Testis (tissue), 3 donors: ENCODE results near the gene CKS1B. TPM values are rescaled to one million over a fixed set of nuclear protein-coding genes. Genes with fewer than 3 reads are reported as not detected.

Source experiments
- DNase-seq: peaks from one replicate; pipeline ENCODE4 v3.0.0-alpha.2; 2019
- H3K27ac ChIP-seq, 2 donors: fragments of 200-600 bp; sonication (generic); one replicate each; pipeline ENCODE4 v1.5.1; 2019
- H3K27me3 ChIP-seq: fragments of 200-600 bp; sonication (generic); one replicate; pipeline ENCODE4 v1.5.1; 2019
- H3K36me3 ChIP-seq: fragments of 200-600 bp; sonication (generic); one replicate; pipeline ENCODE4 v1.5.1; 2017; ENCODE audit warnings: low read depth; ENCODE audit errors: missing control alignments
- H3K4me1 ChIP-seq: fragments of 200-600 bp; sonication (generic); one replicate; pipeline ENCODE4 v1.5.1; 2019
- H3K4me3 ChIP-seq, 2 donors: fragments of 200-600 bp; sonication (generic); one replicate each; pipeline ENCODE4 v1.5.1; 2017 to 2019
- H3K9me3 ChIP-seq: fragments of 200-600 bp; sonication (generic); one replicate; pipeline ENCODE4 v1.5.1; 2017
- CTCF ChIP-seq, 3 experiments: fragments of 450-650 bp in 2 of 3; fragments of 200-600 bp in 1 of 3; sonication (generic) in 1 of 3; IDR thresholded peaks; one replicate each; pipeline ENCODE4 v1.5.1; 2016 to 2019; ENCODE audit warnings: antibody characterized with exemption in 3 of 3, mild to moderate bottlenecking in 2 of 3, moderate library complexity in 1 of 3
- POLR2A ChIP-seq: fragments of 450-650 bp; IDR thresholded peaks from one replicate; pipeline ENCODE4 v1.6.1; 2017; ENCODE audit warnings: antibody characterized with exemption, mild to moderate bottlenecking, moderate library complexity
- WGBS, 2 donors: methylation state at CpG; one replicate each; pipeline ENCODE4 v1.1.5; 2018; 5-methylcytosine and 5-hydroxymethylcytosine counted together
- intact Hi-C: fragments of 100-400 bp; cut with DNase I; formaldehyde crosslinking; loops from one replicate; pipeline ENCODE4 v1.15.1; 2023; ENCODE audit warnings: low total_unique reads
- polyA plus RNA-seq: library from polyadenylated mRNA; stranded (reverse); fragments of 350-450 nt; fragmentation: Illumina TruSeq; extraction: RNeasy Lipid Tissue Mini Kit (QIAGEN cat#74804); gene quantifications from one replicate; pipeline ENCODE4 v1.2.3, GENCODE V29; 2014; ENCODE audit warnings: low read depth, low replicate concordance; ENCODE audit not compliant: insufficient read depth
- total RNA-seq, 2 donors: library from RNA; depleted of rRNA; stranded (reverse); fragments of >200 nt; gene quantifications; one replicate each; pipeline ENCODE4 v1.2.3, GENCODE V29; 2016

The CKS1B gene
- total and polyA plus RNA-seq, 3 donors from 2014 or later: 45.5 to 100 (median 84.3) TPM

- TF ChIP-seq POLR2A: no peak
- no peak for TF ChIP-seq CTCF (IDR thresholded peaks at IDR 0.05)
- no peak for DNase-seq
- WGBS, 2 donors: 48 to 75% methylated on average over 5 of the region's 5 CpGs
- peaks cover 41% of the 10 kb centered on the region for H3K4me1 ChIP-seq
- H3K4me3 ChIP-seq: no peak overlapping the region
- intact Hi-C loops: no loop called here
- H3K27ac ChIP-seq: peak overlapping the region; percentile 88 to 99
- H3K9me3 ChIP-seq: no peaks in the 10 kb centered on the region
- H3K36me3 ChIP-seq: no peaks in the 10 kb centered on the region
- no peaks in the 10 kb centered on the region for H3K27me3 ChIP-seq
Observed at GRCh38 chr1:154969246-154969645, 5.2 kb upstream of the CKS1B start.

DNA sequence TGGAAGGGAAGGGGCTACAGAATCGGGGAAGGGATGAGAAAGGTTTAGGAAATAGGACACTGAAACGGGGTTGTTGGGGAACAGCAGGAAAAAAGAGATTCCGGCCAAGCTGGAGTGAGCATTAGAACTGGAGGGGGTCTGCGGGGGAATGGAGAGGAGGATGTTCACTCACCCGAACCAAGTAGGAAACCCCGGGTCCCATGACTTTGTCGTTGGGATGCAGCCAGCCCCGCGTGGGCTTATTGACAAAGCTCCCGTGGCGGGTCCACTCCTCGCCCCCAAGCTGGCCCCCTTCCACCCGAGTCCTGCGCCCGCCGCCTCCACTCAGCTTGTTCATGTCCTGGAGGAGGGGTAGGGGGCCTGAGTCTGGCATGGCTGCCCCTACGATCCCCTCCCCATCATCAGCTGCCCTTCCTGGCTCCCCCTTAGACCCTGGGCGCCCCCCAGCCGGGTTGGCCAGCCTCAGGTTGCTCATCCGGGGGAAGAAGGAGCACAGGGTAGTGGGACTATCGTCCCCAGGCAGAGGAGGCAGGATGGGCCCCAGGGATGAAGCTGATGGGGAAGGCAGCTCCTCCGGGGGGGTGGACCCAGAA, 4.5 kb upstream of the CKS1B start:
- intact Hi-C loops: no loop called here
- TF ChIP-seq CTCF (IDR thresholded peaks at IDR 0.05): no peak
- no peak for TF ChIP-seq POLR2A
- H3K27ac ChIP-seq: peak overlapping the region; percentile 88 to 99
- WGBS, 2 donors: 24 to 28% methylated on average over 13 to 22 of the region's 22 CpGs
- H3K36me3 ChIP-seq: no peaks in the 10 kb centered on the region
- no peaks in the 10 kb centered on the region for H3K9me3 ChIP-seq
- H3K27me3 ChIP-seq: no peaks in the 10 kb centered on the region
- H3K4me1 ChIP-seq: peaks cover 41% of the 10 kb centered on the region
- DNase-seq: no peak
- peak overlapping the region; percentile 40 to 46 for H3K4me3 ChIP-seq

- peak within 1 kb of the TSS; percentile 88 to 99 for H3K27ac ChIP-seq
- DNase-seq: peak; percentile 94
- H3K4me3 ChIP-seq: peak within 1 kb of the TSS; percentile 40 to 46
- no peaks in the 10 kb centered on the region for H3K36me3 ChIP-seq
- H3K9me3 ChIP-seq: no peaks in the 10 kb centered on the region
- intact Hi-C loops: no loop called here
- no peaks in the 10 kb centered on the region for H3K27me3 ChIP-seq
- WGBS, 2 donors: 13 to 25% methylated on average over 10 to 14 of the region's 15 CpGs
- TF ChIP-seq CTCF (IDR thresholded peaks at IDR 0.05): no peak
- TF ChIP-seq POLR2A: peak; percentile 83
- peaks cover 41% of the 10 kb centered on the region for H3K4me1 ChIP-seq
Observed at GRCh38 chr1:154970631-154971340, 3.7 kb upstream of the CKS1B start, which contains the start of gene SHC1. Gene SHC1 (minus strand): TSS chr1:154970747. CDS start chr1:154970526, 221 bp downstream.

GRCh38 chr1:154971341-154971998, 3.0 kb upstream of the CKS1B start:
- intact Hi-C loops: no loop called here
- H3K27ac ChIP-seq: peak overlapping the region; percentile 88 to 99
- H3K4me3 ChIP-seq: no peak overlapping the region
- no peaks in the 10 kb centered on the region for H3K27me3 ChIP-seq
- no peaks in the 10 kb centered on the region for H3K9me3 ChIP-seq
- DNase-seq: peak; percentile 56
- H3K4me1 ChIP-seq: peaks cover 46% of the 10 kb centered on the region
- WGBS, 2 donors: 52 to 53% methylated on average over 10 of the region's 10 CpGs
- no peak for TF ChIP-seq CTCF (IDR thresholded peaks at IDR 0.05)
- TF ChIP-seq POLR2A: no peak
- H3K36me3 ChIP-seq: no peaks in the 10 kb centered on the region
